HFFc6 (cell line): Measurements from ENCODE around the gene ARMC9. TPM values are rescaled to one million over a fixed set of nuclear protein-coding genes. Genes with fewer than 3 reads are reported as not detected.
A peak's percentile ranks its signal among the peaks of the same experiment; 100 is the strongest.

Experiments used
- DNase-seq: peaks from one replicate; pipeline ENCODE4 v3.0.0-alpha.2; 2018
- H3K27ac Mint-ChIP-seq: 2 replicates; pipeline ENCODE4 v1.8.0; 2020; ENCODE audit warnings: mild to moderate bottlenecking, mixed read lengths
- H3K27me3 Mint-ChIP-seq: 2 replicates; pipeline ENCODE4 v1.8.0; 2021; ENCODE audit warnings: mild to moderate bottlenecking, moderate library complexity, mixed read lengths; ENCODE audit not compliant: insufficient read depth
- H3K36me3 Mint-ChIP-seq: 2 replicates; pipeline ENCODE4 v1.8.0; 2021; ENCODE audit warnings: low read depth, mixed read lengths
- H3K4me1 Mint-ChIP-seq: 2 replicates; pipeline ENCODE4 v1.8.0; 2020; ENCODE audit warnings: low read depth, mixed read lengths
- H3K4me3 Mint-ChIP-seq: 2 replicates; pipeline ENCODE4 v1.8.0; 2020; ENCODE audit warnings: mild to moderate bottlenecking, moderate library complexity, mixed read lengths
- H3K9me3 Mint-ChIP-seq: 2 replicates; pipeline ENCODE4 v1.8.0; 2020; ENCODE audit warnings: mild to moderate bottlenecking, mixed read lengths
- total RNA-seq, 6 experiments: library from RNA; stranded (reverse); fragmentation: NEBNext Ultra II Directional; extraction: Animal tissue kit (Norgen Biotek cat#: 25700); gene quantifications; 2 replicates in 1 of 6; 3 replicates in 5 of 6; pipeline ENCODE4 v1.2.3, GENCODE V29; 2021
- TF ChIP-seq, protein P1 (sequence below): fragments of 200-600 bp; sonication (generic); IDR thresholded peaks from 2 replicates; pipeline ENCODE4 v1.5.0; 2021; ENCODE audit warnings: antibody characterized with exemption, mild to moderate bottlenecking

ARMC9 gene
- total RNA-seq, 6 experiments from 2014 or later, result 49.3 to 93.2 (median 55.7) TPM

DNA sequence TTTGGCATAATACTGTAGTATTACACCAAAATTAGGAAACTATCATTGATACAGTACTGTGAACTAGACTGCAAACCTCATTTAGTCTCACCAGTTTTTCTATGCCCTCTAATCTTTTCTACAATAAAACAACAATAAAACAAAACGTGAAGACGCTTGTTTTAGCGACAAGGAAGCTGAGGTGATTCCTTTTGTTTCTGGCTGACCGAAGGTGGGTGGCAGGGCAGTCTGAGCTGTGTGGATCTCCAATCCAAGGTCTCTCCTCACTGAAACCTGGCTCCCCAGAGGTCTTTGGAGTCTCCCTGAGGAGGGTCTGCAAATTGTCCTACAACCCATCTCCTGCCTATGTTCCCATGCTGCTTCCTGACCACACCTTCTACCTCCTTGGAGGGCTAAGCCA, 59.3 kb downstream of the ARMC9 start:
- Mint-ChIP-seq H3K27me3 (no peaks in the 10 kb centered on the region; the same call in none of the 2 replicates), H3K4me3 (no peak overlapping the region), H3K9me3 (no peaks in the 10 kb centered on the region), H3K36me3 (peaks cover 29% of the 10 kb centered on the region), H3K4me1 (peaks cover 9% of the 10 kb centered on the region), H3K27ac (no peak overlapping the region)
- no peak for DNase-seq
- TF ChIP-seq, protein P1, sequence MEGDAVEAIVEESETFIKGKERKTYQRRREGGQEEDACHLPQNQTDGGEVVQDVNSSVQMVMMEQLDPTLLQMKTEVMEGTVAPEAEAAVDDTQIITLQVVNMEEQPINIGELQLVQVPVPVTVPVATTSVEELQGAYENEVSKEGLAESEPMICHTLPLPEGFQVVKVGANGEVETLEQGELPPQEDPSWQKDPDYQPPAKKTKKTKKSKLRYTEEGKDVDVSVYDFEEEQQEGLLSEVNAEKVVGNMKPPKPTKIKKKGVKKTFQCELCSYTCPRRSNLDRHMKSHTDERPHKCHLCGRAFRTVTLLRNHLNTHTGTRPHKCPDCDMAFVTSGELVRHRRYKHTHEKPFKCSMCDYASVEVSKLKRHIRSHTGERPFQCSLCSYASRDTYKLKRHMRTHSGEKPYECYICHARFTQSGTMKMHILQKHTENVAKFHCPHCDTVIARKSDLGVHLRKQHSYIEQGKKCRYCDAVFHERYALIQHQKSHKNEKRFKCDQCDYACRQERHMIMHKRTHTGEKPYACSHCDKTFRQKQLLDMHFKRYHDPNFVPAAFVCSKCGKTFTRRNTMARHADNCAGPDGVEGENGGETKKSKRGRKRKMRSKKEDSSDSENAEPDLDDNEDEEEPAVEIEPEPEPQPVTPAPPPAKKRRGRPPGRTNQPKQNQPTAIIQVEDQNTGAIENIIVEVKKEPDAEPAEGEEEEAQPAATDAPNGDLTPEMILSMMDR, result no peak

DNA sequence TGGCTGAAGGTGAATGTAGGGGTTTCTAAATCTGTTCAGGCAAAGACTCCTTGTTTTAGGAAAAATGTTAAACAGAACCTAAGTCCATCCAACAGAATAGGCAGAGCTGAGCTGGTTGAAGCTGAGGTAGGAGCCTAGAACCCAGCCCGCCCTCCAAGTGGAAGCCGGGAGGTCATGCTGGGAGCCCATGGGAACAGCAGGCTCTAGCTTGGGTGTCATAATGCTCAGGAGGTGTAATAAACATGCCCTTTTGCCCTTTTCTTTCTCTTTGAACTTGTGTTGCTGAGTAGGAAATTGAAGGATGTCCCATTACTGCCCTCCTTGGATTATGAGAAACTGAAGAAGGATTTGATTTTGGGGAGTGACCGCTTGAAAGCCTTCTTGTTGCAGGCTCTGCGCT, 60.3 kb downstream of the ARMC9 start:
- TF ChIP-seq, protein P1, result no peak
- peaks cover 3% of the 10 kb centered on the region for H3K27me3 Mint-ChIP-seq
- H3K9me3 Mint-ChIP-seq, result no peaks in the 10 kb centered on the region
- H3K27ac Mint-ChIP-seq, result no peak overlapping the region
- H3K36me3 Mint-ChIP-seq, result peaks cover 38% of the 10 kb centered on the region
- H3K4me3 Mint-ChIP-seq, result no peak overlapping the region
- DNase-seq, result no peak
- H3K4me1 Mint-ChIP-seq, result peaks cover 9% of the 10 kb centered on the region

DNA sequence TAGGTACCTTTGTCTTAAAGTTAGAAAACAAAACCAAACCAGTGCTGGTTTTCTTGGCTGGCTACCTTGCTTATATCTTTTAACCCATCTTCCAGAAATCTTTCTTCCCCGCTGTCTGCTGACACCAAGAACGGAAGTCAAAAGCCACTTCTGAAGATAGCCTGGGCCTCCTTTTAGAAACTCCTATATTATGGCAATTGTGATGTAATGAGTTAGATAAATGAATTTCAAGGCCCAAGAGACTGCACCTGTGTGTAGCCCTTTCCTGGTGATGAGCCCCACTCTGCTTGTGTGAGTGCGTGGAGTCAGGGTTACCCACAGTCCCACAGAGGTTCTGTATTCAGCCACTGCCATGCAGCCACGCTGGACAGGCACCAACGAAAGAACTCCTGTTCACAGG, 60.7 kb downstream of the ARMC9 start:
- no peak for DNase-seq
- no peaks in the 10 kb centered on the region for H3K9me3 Mint-ChIP-seq
- H3K4me1 Mint-ChIP-seq, result peaks cover 9% of the 10 kb centered on the region
- no peak overlapping the region for H3K4me3 Mint-ChIP-seq
- no peak overlapping the region for H3K27ac Mint-ChIP-seq
- peaks cover 40% of the 10 kb centered on the region for H3K36me3 Mint-ChIP-seq
- peaks cover 3% of the 10 kb centered on the region for H3K27me3 Mint-ChIP-seq
- TF ChIP-seq, protein P1, result no peak

DNA sequence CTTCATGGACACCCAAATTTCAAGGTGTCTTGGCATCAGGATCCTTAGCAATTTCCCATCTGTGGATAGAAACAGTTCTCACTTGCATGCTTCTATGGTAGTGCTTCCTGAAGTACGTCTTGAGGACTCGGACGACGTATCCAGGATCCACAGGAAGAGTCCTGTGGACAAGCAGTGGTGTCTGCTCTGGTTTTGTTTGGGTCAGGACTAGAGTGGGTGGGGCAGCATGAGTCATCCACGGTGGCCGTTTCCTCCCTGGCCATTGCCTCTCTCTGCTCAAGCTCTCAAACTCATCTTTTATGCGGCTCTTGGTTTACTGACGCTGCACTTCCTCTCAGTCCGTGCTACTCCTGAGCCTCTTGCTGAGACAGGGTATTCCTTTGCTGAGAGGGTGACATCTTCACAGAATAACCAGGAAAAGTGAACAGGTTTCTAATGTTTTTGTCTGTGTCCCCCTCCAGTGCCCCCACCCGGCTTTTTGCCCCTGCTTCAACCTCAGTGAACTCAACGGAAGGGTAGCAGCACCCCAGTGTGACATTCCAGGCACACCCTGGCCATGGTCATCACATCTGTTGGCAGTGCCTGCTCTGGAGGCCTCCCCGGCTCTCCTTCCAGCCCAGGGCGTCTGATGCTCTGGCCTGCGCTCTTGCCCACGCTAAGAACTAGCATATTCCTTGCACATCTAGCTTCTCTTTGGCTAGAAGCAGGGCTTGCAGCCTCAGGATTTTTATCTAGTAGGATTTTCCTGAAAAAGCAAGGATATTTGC, 62.2 kb downstream of the ARMC9 start:
- Mint-ChIP-seq H3K4me3 (no peak overlapping the region), H3K9me3 (no peaks in the 10 kb centered on the region), H3K36me3 (peaks cover 44% of the 10 kb centered on the region), H3K4me1 (peaks cover 9% of the 10 kb centered on the region), H3K27me3 (peaks cover 3% of the 10 kb centered on the region), H3K27ac (0 out of 2 replicates have a peak overlapping the region, but pooled peaks have one; percentile 5)
- no peak for DNase-seq
- TF ChIP-seq, protein P1, result no peak

DNA sequence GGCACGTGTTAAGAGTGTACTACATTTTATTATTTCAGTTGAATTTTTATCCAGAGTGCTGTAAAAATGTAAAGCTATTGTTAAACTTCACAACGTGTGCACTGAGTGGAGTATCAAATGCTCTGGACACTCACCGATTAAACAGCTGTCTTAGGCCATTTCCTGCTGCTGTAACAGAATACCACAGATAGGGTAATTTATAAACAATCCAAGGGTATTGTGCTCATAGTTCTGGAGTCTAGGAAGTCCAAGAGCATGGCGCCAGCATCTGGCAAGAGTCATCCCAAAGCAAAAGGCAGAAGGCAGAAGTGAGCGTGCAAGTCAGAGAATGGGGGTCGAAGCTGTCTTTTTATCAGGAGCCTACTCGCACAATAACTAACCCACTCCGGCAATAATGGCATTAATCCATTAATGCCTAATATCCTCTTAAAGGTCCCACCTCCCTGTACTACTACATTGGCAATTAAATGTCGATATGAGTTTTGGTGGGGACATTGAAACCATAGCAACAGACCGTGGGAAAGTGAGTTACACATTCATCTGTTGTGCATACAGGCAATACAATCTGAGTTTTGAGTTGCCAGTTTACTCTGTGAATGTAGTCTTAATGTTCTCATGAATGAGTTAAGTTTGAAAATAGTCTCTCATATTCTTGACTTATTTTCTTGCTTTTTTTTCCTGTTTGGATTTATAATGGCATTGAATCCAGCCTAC, 64.8 kb downstream of the ARMC9 start:
- peaks cover 3% of the 10 kb centered on the region; the same call in 1 of the 2 replicates for H3K27me3 Mint-ChIP-seq
- H3K4me1 Mint-ChIP-seq, result peaks cover 9% of the 10 kb centered on the region
- no peaks in the 10 kb centered on the region for H3K9me3 Mint-ChIP-seq
- no peak overlapping the region for H3K4me3 Mint-ChIP-seq
- peaks cover 44% of the 10 kb centered on the region for H3K36me3 Mint-ChIP-seq
- TF ChIP-seq, protein P1, result no peak
- no peak for DNase-seq
- H3K27ac Mint-ChIP-seq, result no peak overlapping the region
